HL-60 (cell line): ENCODE data around the gene HELZ.

Experiments
- DNase-seq, 2 experiments: peaks; one replicate each; pipeline ENCODE4 v3.0.0-alpha.2; 2010 to 2020; ENCODE audit warnings: low read depth in 1 of 2, low spot score in 1 of 2
- H3K27ac ChIP-seq: fragments of 250-450 bp; sonication (Bioruptor Pico); replicated peaks from 2 replicates; pipeline ENCODE4 v1.5.1; 2020; ENCODE audit warnings: mild to moderate bottlenecking, moderate library complexity
- H3K27me3 ChIP-seq: fragments of 250-450 bp; sonication (Bioruptor Pico); 2 replicates; pipeline ENCODE4 v1.5.1; 2021; ENCODE audit warnings: mild to moderate bottlenecking, moderate library complexity; ENCODE audit not compliant: insufficient read depth, poor library complexity, severe bottlenecking
- H3K4me3 ChIP-seq: replicated peaks from 2 replicates; pipeline ENCODE4 v1.5.1; 2011; ENCODE audit warnings: mild to moderate bottlenecking, control low read depth, low read length; ENCODE audit not compliant: insufficient read depth
- CTCF ChIP-seq: IDR thresholded peaks from one replicate; pipeline ENCODE4 v1.5.1; 2011; ENCODE audit warnings: low read length, control low read depth, inconsistent platforms; ENCODE audit not compliant: insufficient read depth
- GABPA ChIP-seq: IDR thresholded peaks from 2 replicates; pipeline ENCODE4 v1.6.1; 2012; ENCODE audit warnings: low read depth
- POLR2AphosphoS5 ChIP-seq: IDR thresholded peaks from 2 replicates; pipeline ENCODE4 v1.6.1; 2012; ENCODE audit warnings: low read depth
- REST ChIP-seq: IDR thresholded peaks from 2 replicates; pipeline ENCODE4 v1.6.1; 2012; ENCODE audit warnings: low read depth; ENCODE audit not compliant: insufficient replicate concordance
- SPI1 ChIP-seq: IDR thresholded peaks from 2 replicates; pipeline ENCODE4 v1.6.1; 2012; ENCODE audit warnings: low read depth, mild to moderate bottlenecking, borderline replicate concordance

The HELZ gene

GRCh38 chr17:67069603-67070136 is 175.3 kb downstream of the HELZ start:
- no peaks in the 10 kb centered on the region for H3K27me3 ChIP-seq
- no peak overlapping the region for H3K27ac ChIP-seq
- DNase-seq, result no peak
- H3K4me3 ChIP-seq, result no peak overlapping the region
- TF ChIP-seq REST, result no peak

DNA sequence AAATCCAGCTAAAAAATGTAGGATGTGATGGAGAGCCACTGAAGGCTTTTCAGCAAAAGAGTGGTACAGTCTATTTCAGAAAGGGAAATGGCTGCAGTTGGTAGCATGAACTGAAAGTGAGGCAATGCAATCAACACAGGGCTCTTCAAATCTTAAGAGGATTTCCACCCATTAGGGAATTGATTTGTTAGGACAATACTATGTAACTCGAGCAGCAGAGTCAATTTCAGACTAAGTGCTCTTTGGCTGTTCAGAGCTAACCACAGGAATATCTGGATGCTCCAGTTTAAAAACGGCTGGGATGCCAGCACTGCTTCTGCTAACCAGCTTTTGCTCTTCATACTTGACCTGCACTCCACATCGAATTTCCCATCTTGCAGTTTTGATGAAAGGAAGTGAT is 176.0 kb downstream of the HELZ start:
- TF ChIP-seq REST (no peak), CTCF (no peak), POLR2AphosphoS5 (no peak), SPI1 (no peak), GABPA (no peak)
- DNase-seq, result no peak
- Histone ChIP-seq H3K27ac (no peak overlapping the region), H3K27me3 (no peaks in the 10 kb centered on the region), H3K4me3 (no peak overlapping the region)

GRCh38 chr17:67067571-67068482 is 177.2 kb downstream of the HELZ start:
- Histone ChIP-seq H3K27me3 (no peaks in the 10 kb centered on the region), H3K27ac (no peak overlapping the region), H3K4me3 (no peak overlapping the region)
- TF ChIP-seq POLR2AphosphoS5 (no peak), SPI1 (no peak), REST (no peak), CTCF (no peak), GABPA (no peak)
- DNase-seq, result no peak
